ENCODE measurements around the gene GAD1. TPM values are rescaled to one million over a fixed set of nuclear protein-coding genes. Genes with fewer than 3 reads are reported as not detected.

The GAD1 gene
- total and polyA plus RNA-seq, 2 of the 8 experiments (the other 6 are each of a cell fraction or from before 2014, with no cell fraction given): 0.65 to 1.0 TPM

GRCh38 chr2:170829036-170829435 is 12.3 kb downstream of the GAD1 start (continued):
- TF ChIP-seq USF2 (IDR thresholded peaks at IDR 0.05; ENCODE audit: low read length) (no peak), KDM5A (IDR thresholded peaks at IDR 0.05; ENCODE audit: low read length) (no peak), HDAC6 (IDR thresholded peaks at IDR 0.05; ENCODE audit: low read depth, low read length) (no peak), TBP (IDR thresholded peaks at IDR 0.05; ENCODE audit: low read depth, low read length) (no peak)
